Measurements from ENCODE around the gene PRXL2B. TPM values are rescaled to one million over a fixed set of nuclear protein-coding genes. Genes with fewer than 3 reads are reported as not detected.

PRXL2B gene
- total and polyA plus RNA-seq, 2 experiments from 2014 or later = 25.5 to 44.0 TPM

GRCh38 chr1:2547210-2548067 lies 39.1 kb upstream of the PRXL2B start (continued):
- no peak for TF ChIP-seq REST (IDR thresholded peaks at IDR 0.05; ENCODE audit: unreplicated experiment)
- no peak for TF ChIP-seq JUNB (IDR thresholded peaks at IDR 0.05; ENCODE audit: unreplicated experiment)
- TF ChIP-seq NANOG (IDR thresholded peaks at IDR 0.05; ENCODE audit: borderline replicate concordance) = no peak
- TF ChIP-seq STAT1 (IDR thresholded peaks at IDR 0.05; ENCODE audit: unreplicated experiment) = no peak
- no peak for TF ChIP-seq CTCF (conservative IDR thresholded peaks at IDR 0.05; ENCODE audit: low read depth in 2 of 2)
- no peak for TF ChIP-seq CREB1 (CRISPR knock-in tag; IDR thresholded peaks at IDR 0.05; ENCODE audit: low read depth)
- no peak for TF ChIP-seq ETS1 (IDR thresholded peaks at IDR 0.05)

GRCh38 chr1:2548068-2548589 lies 38.4 kb upstream of the PRXL2B start:
- Mint-ChIP-seq H3K27me3 (ENCODE audit: insufficient read depth, low read depth, poor library complexity) (peaks cover 9% of the 10 kb centered on the region), H3K4me3 (peak overlapping the region; percentile 77; the same call in 2 of the 3 replicates), H3K36me3 (ENCODE audit: low read depth) (no peaks in the 10 kb centered on the region), H3K27ac (no peak overlapping the region), H3K4me1 (peaks cover 2% of the 10 kb centered on the region; the same call in 1 of the 3 replicates), H3K9me3 (no peaks in the 10 kb centered on the region)
- no peaks in the 10 kb centered on the region for H3K9me2 ChIP-seq (ENCODE audit: insufficient read depth)
- peak overlapping the region; percentile 85 for H3K4me3 ChIP-seq
- peaks cover 4% of the 10 kb centered on the region; the same call in 1 of the 2 replicates for H3F3A ChIP-seq (replicated peaks; ENCODE audit: low read depth)
- peaks cover 16% of the 10 kb centered on the region; the same call in 1 of the 2 replicates for H3K4me1 ChIP-seq (ENCODE audit: insufficient read depth)
- H2AFZ ChIP-seq = no peak overlapping the region
- no peaks in the 10 kb centered on the region for H3K79me2 ChIP-seq (replicated peaks; ENCODE audit: insufficient read depth)
- ATAC-seq (peak; percentile 46), DNase-seq (ENCODE audit: low spot score) (peak; percentile 89)
- H4K20me1 ChIP-seq (replicated peaks; ENCODE audit: insufficient read depth) = no peaks in the 10 kb centered on the region
- H3K27me3 ChIP-seq (ENCODE audit: insufficient read depth) = no peaks in the 10 kb centered on the region
- no peaks in the 10 kb centered on the region for H3K36me3 ChIP-seq (ENCODE audit: insufficient read depth)
- H3K4me2 ChIP-seq = peak overlapping the region; percentile 92
- H3K27ac ChIP-seq (ENCODE audit: low read depth) = 0 out of 2 replicates have a peak overlapping the region, but pooled peaks have one; percentile 50
- TF ChIP-seq JUNB (IDR thresholded peaks at IDR 0.05; ENCODE audit: unreplicated experiment) (no peak), NANOG (IDR thresholded peaks at IDR 0.05; ENCODE audit: borderline replicate concordance) (no peak), ZNF331 (CRISPR knock-in tag; IDR thresholded peaks at IDR 0.05; ENCODE audit: low read depth) (no peak), EZH2phosphoT487 (IDR thresholded peaks at IDR 0.05; ENCODE audit: unreplicated experiment) (no peak), REST (IDR thresholded peaks at IDR 0.05; ENCODE audit: unreplicated experiment) (no peak)
